Transverse colon (tissue), 4 donors: ENCODE data around the gene CEP126. TPM values are rescaled to one million over a fixed set of nuclear protein-coding genes. Genes with fewer than 3 reads are reported as not detected.

Source experiments
- DNase-seq: peaks from one replicate; pipeline ENCODE4 v3.0.0-alpha.2; 2019
- H3K27ac ChIP-seq, 4 donors: fragments of 200-600 bp; sonication (generic); 2 replicates each; pipeline ENCODE4 v1.5.1; 2016 to 2018; ENCODE audit warnings: inconsistent platforms in 4 of 4
- H3K27me3 ChIP-seq: fragments of 200-600 bp; sonication (generic); 2 replicates; pipeline ENCODE4 v1.5.1; 2017; ENCODE audit warnings: inconsistent platforms
- H3K36me3 ChIP-seq, 4 donors: fragments of 200-600 bp; sonication (generic); 2 replicates each; pipeline ENCODE4 v1.5.1; 2017 to 2019; ENCODE audit warnings: inconsistent platforms in 4 of 4
- H3K4me1 ChIP-seq, 4 donors: fragments of 200-600 bp; sonication (generic); 2 replicates each; pipeline ENCODE4 v1.5.1; 2017 to 2020; ENCODE audit warnings: inconsistent platforms in 4 of 4
- H3K4me3 ChIP-seq, 4 donors: fragments of 200-600 bp; sonication (generic); 1 replicate in 1 of 4; 2 replicates in 3 of 4; pipeline versions ENCODE4 v1.5.1 to v1.6.1; 2017 to 2019; ENCODE audit warnings: inconsistent platforms in 4 of 4
- H3K9me3 ChIP-seq, 2 donors: fragments of 200-600 bp; sonication (generic); 2 replicates each; pipeline ENCODE4 v1.5.1; 2017 to 2019; ENCODE audit warnings: inconsistent platforms in 2 of 2
- EP300 ChIP-seq: sonication (generic); formaldehyde crosslinking; IDR thresholded peaks from one replicate; pipeline ENCODE4 v1.6.1; 2017; ENCODE audit warnings: antibody characterized with exemption, low read depth
- POLR2A ChIP-seq: fragments of 450-650 bp; IDR thresholded peaks from one replicate; pipeline ENCODE4 v1.6.1; 2016; ENCODE audit warnings: antibody characterized with exemption, mild to moderate bottlenecking, moderate library complexity
- POLR2AphosphoS5 ChIP-seq, 3 donors: sonication (generic); formaldehyde crosslinking; IDR thresholded peaks; one replicate each; pipeline ENCODE4 v1.6.1; 2016; ENCODE audit warnings: antibody characterized with exemption in 3 of 3
- WGBS, 2 donors: methylation state at CpG; one replicate each; pipeline ENCODE4 v1.1.5; 2018; ENCODE audit warnings: low coverage in 1 of 2; 5-methylcytosine and 5-hydroxymethylcytosine counted together
- in situ Hi-C, 4 donors: fragments of 200-750 bp; cut with MboI; loops; one replicate each; pipeline versions ENCODE4 v1.15.0 to v1.15.1; 2017; ENCODE audit warnings: low sequenced_read_pairs in 3 of 4, low pct_ligation_motif_present in 1 of 4, low pct_unique_long_range_greater_than_20kb in 1 of 4
- intact Hi-C: fragments of 100-400 bp; cut with DNase I; formaldehyde crosslinking; loops from one replicate; pipeline ENCODE4 v1.15.1; 2023; ENCODE audit warnings: low total_unique reads
- total RNA-seq, 4 donors: library from RNA; depleted of rRNA; stranded (reverse); fragments of >200 nt; gene quantifications; one replicate each; pipeline ENCODE4 v1.1.0, GENCODE V29; 2016
- TF ChIP-seq, protein P1 (sequence below), 5 experiments: fragments of 200-600 bp in 3 of 5; fragments of 450-650 bp in 2 of 5; sonication (generic) in 3 of 5; IDR thresholded peaks; 1 replicate in 2 of 5; 2 replicates in 3 of 5; pipeline ENCODE4 v1.5.1; 2016 to 2017; ENCODE audit warnings: antibody characterized with exemption in 5 of 5, inconsistent platforms in 3 of 5, mild to moderate bottlenecking in 2 of 5, moderate library complexity in 1 of 5

Gene CEP126
- total RNA-seq, 4 donors from 2014 or later: 1.1 to 6.4 (median 3.8) TPM

DNA sequence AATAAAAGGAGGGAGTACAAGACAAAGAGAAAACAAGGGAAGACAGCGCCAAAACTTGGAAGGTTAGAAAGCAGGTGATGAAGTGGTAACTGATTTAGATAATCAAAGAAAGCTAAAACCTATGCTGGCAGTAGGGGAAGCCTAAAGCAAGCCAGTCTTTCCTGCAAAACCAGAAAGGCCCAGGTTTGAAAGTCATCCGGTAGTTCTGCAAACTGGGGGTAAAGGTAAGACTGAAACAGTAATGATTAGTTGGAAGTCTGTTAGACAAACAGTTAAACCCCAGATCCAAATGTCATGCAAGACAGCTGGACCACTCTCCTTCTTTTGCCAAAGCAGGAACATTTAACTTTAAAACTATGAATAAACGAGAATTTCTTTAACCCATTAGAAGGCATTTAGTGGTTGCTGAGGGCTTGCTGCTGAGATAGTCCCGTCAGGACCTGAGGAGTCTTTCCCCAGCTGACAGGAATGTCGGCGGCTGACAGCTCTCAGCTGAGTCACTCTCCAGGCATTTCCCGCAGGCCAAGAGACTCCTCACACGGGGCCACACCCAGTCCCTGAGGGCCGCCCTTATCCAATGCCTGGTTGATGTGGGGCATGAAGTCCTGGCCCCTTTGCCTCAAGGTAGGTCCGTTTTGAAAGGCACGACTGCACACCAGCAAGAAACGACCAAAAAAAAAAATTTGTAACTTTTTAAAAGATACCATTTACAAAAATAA lies 96.1 kb downstream of the CEP126 start:
- H3K4me1 ChIP-seq: peaks cover 3 to 19% (median 14%) of the 10 kb centered on the region in 4 donors
- TF ChIP-seq, protein P1, sequence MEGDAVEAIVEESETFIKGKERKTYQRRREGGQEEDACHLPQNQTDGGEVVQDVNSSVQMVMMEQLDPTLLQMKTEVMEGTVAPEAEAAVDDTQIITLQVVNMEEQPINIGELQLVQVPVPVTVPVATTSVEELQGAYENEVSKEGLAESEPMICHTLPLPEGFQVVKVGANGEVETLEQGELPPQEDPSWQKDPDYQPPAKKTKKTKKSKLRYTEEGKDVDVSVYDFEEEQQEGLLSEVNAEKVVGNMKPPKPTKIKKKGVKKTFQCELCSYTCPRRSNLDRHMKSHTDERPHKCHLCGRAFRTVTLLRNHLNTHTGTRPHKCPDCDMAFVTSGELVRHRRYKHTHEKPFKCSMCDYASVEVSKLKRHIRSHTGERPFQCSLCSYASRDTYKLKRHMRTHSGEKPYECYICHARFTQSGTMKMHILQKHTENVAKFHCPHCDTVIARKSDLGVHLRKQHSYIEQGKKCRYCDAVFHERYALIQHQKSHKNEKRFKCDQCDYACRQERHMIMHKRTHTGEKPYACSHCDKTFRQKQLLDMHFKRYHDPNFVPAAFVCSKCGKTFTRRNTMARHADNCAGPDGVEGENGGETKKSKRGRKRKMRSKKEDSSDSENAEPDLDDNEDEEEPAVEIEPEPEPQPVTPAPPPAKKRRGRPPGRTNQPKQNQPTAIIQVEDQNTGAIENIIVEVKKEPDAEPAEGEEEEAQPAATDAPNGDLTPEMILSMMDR (IDR thresholded peaks at IDR 0.05): no peak
- peak in 2 of 3 donors; percentile 16 to 34 for TF ChIP-seq POLR2AphosphoS5 (IDR thresholded peaks at IDR 0.05)
- no peaks in the 10 kb centered on the region for H3K9me3 ChIP-seq
- 18 to 45% methylated on average over 7 to 12 of the region's 12 CpGs for WGBS, 2 donors
- no peak overlapping the region for H3K4me3 ChIP-seq
- peak; percentile 79 for DNase-seq
- in situ Hi-C loops (loop anchor here in 2 of 4 donors (25.0 kb wide), 3 partner anchors 149 to 574 kb away; no protein-coding TSS in a partner anchor), intact Hi-C loops (no loop called here)
- H3K36me3 ChIP-seq: no peaks in the 10 kb centered on the region
- H3K27ac ChIP-seq: peak overlapping the region in 1 of 4 donors; percentile 38
- H3K27me3 ChIP-seq: no peaks in the 10 kb centered on the region

DNA sequence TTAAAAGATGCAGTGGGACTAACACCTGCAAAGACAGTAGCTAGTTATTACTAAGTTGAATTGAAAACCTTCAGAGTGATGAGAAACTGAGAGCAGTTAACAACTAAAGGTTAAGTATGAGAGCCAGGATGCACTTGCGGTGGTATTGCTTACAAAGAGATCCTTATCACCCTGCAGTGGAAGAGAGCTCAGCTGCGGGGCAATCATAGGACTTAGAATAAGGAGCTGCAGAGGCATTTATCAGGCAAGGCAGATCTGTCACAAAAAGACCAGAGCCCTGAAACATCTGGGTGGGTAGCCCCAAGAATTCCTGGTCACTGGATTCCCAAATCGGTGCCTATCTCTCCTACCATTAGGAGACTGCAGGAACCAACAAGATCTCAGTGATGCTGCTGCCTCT lies 98.1 kb downstream of the CEP126 start:
- no peak for DNase-seq
- no peak overlapping the region for H3K27ac ChIP-seq
- in situ Hi-C loops: loop anchor here in 2 of 4 donors (25.0 kb wide), 3 partner anchors 151 to 576 kb away; no protein-coding TSS in a partner anchor
- H3K27me3 ChIP-seq: no peaks in the 10 kb centered on the region
- intact Hi-C loops: no loop called here
- no peaks in the 10 kb centered on the region for H3K9me3 ChIP-seq
- H3K4me3 ChIP-seq: no peak overlapping the region
- H3K4me1 ChIP-seq: peaks cover 0 to 10% (median 9%) of the 10 kb centered on the region in 4 donors
- H3K36me3 ChIP-seq: no peaks in the 10 kb centered on the region
- TF ChIP-seq EP300: no peak
- TF ChIP-seq, protein P1 (IDR thresholded peaks at IDR 0.05): no peak
- no peak for TF ChIP-seq POLR2AphosphoS5 (IDR thresholded peaks at IDR 0.05)
- no peak for TF ChIP-seq POLR2A
- WGBS, 2 donors: 80 to 83% methylated on average over 1 to 3 of the region's 3 CpGs

DNA sequence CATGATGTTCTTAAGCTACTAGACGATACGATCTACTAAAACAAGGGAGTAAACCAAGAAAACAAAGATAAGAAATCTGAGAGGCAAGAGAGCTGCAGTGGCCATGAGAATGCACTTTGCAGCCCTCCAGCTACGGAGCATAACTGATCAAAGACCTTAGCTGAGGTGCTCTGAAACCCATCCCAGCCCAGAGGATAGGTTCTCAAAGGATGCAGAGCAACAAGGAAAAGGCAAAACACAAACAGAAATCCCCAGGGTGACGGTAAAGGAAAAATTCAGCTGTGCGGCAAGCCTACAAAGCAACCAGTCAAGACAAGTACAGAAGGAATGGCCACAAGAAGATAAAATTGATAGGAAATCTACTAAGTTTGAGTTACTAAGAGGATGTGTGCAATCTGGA lies 99.9 kb downstream of the CEP126 start:
- in situ Hi-C loops: loop anchor here in 2 of 4 donors (25.0 kb wide), 3 partner anchors 152 to 577 kb away; no protein-coding TSS in a partner anchor
- DNase-seq: no peak
- no peak overlapping the region for H3K27ac ChIP-seq
- no peaks in the 10 kb centered on the region for H3K9me3 ChIP-seq
- intact Hi-C loops: no loop called here
- H3K27me3 ChIP-seq: no peaks in the 10 kb centered on the region
- peaks cover 0 to 10% (median 7%) of the 10 kb centered on the region in 4 donors for H3K4me1 ChIP-seq
- no peak for TF ChIP-seq EP300
- TF ChIP-seq POLR2AphosphoS5 (IDR thresholded peaks at IDR 0.05): no peak
- TF ChIP-seq POLR2A: no peak
- TF ChIP-seq, protein P1 (IDR thresholded peaks at IDR 0.05): no peak
- no peaks in the 10 kb centered on the region for H3K36me3 ChIP-seq
- H3K4me3 ChIP-seq: no peak overlapping the region
- WGBS, 2 donors: 92 to 93% methylated on average over 5 of the region's 5 CpGs

DNA sequence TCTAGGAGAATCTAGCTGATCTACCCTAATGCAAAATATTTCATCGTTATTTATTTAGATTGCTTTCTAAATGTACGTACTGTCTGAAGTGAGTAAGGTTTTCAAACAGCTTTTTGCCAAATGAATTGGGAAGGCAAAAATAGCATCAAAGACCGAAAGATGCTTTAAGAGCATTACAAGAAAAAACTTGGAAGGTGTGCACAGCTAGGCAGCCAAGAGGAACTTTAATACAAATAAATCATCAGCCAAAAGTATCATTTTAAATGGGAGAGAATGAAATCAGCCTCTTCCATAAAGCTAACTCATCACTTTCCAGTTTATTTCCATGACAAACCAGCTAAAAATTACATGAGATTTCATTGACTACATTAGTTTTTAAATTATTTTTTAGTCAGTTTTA lies 102.2 kb downstream of the CEP126 start:
- Histone ChIP-seq H3K27ac (no peak overlapping the region), H3K4me1 (no peaks in the 10 kb centered on the region), H3K27me3 (no peaks in the 10 kb centered on the region), H3K36me3 (no peaks in the 10 kb centered on the region), H3K4me3 (no peak overlapping the region), H3K9me3 (no peaks in the 10 kb centered on the region)
- in situ Hi-C loops: loop anchor here in 2 of 4 donors (25.0 kb wide), 3 partner anchors 155 to 580 kb away; no protein-coding TSS in a partner anchor
- 53 to 61% methylated on average over 3 of the region's 3 CpGs for WGBS, 2 donors
- intact Hi-C loops: no loop called here
- TF ChIP-seq, protein P1 (IDR thresholded peaks at IDR 0.05): no peak
- no peak for TF ChIP-seq POLR2AphosphoS5 (IDR thresholded peaks at IDR 0.05)
- TF ChIP-seq EP300: no peak
- TF ChIP-seq POLR2A: no peak
- no peak for DNase-seq
